ENCODE measurements around the gene SMARCA2.
A peak's percentile ranks its signal among the peaks of the same experiment; 100 is the strongest.

SMARCA2 gene

DNA sequence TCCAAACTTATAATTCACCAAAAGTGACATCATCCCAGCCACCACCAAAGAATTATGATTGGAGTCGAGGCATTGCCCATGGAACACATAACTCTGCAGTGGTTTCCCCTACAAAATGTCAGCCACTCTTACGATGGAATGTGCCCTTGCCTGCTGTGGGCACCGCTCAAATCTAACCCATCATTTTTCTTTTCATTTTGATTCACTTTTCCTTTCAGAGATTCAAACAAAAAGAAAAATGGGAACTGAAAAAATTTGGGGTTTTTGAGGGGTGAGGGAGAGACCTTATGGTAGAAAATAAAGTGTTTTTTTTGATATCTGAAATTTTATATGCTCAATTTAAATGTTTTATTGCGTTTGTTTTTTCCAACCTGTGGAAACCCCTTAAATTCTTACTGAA, 28.1 kb downstream of the SMARCA2 start:
- no peak for DNase-seq

DNA sequence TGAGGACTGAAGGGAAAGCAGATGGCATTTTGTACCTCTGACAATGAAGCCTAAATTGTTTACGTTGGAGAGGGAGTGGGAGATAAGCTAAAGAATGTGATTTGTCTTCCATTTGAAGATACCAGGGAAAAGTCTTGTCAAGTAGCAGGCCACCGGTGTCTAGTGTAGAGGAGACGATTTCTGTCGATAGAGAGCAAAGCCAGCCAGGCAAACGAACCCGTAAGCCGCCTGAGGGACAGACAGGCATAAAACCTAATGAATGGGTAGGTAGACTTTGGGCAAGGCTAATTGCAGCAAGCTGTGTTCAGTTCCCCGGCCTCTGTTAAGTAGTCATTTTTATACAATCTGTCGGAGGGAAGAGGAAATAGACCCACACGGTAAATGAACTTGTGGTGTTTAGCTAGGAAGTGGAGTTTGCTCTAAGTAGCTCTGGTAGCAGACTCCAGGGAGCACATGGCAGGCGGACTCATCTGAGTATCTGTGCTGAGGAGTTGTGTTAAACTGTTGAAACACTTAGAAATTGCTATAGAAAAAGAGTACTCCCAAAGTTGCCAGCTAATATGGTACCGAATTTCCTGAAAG, 28.8 kb downstream of the SMARCA2 start:
- DNase-seq = no peak

DNA sequence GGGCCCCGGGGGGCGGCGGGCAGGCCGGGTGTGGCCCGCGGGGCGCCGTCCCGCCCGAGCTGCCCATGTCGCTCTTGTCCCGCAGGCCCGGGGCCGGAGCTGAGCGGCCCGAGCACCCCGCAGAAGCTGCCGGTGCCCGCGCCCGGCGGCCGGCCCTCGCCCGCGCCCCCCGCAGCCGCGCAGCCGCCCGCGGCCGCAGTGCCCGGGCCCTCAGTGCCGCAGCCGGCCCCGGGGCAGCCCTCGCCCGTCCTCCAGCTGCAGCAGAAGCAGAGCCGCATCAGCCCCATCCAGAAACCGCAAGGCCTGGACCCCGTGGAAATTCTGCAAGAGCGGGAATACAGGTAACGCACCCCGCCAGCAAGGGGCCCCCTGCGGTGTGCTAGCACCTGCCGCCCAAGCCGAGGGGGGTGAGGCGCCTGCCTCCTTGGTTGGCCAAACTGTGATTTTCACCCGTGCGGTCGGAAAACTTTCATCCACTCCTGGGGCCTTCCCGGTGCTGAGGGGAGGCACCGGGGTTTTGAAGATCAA, 32.1 kb downstream of the SMARCA2 start:
- DNase-seq = no peak

DNA sequence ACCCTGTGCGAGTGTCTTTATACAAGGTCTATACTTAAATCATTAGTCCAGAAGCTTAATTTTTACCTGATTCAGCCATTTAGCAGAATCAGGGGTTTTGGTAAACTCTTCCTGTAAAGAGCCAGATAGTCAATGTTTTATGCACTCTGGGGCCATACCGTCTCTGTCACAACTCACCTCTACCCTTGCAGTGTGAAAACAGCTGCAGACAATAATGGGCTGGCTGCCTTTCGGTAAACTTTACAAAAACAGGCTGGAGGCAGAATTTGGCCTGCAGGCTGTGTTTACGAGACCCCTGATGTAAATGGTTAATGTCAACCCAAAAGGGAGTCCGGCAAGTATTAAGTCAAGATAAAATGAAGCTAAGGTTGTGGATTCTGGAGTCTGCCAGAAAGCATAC, 32.8 kb downstream of the SMARCA2 start:
- no peak for DNase-seq

DNA sequence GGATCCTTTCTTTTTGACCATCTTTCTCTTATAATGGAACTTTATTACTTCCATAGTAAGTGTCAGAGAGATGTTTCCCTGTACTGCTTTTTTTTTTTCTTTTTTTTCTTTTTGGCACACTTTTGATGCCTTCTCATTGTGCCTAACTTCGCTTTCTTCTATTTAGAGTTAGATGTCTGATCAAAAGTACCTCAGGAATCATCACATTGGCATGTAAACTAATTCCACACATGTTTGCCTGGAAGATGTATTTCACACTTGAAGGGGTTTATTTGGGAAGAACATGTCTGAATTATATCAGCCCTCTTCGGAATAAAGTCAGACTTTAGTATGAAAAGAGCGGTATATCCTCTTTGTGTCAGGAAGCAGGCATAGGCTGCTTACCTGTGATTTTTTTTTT, 35.1 kb downstream of the SMARCA2 start:
- DNase-seq = no peak

DNA sequence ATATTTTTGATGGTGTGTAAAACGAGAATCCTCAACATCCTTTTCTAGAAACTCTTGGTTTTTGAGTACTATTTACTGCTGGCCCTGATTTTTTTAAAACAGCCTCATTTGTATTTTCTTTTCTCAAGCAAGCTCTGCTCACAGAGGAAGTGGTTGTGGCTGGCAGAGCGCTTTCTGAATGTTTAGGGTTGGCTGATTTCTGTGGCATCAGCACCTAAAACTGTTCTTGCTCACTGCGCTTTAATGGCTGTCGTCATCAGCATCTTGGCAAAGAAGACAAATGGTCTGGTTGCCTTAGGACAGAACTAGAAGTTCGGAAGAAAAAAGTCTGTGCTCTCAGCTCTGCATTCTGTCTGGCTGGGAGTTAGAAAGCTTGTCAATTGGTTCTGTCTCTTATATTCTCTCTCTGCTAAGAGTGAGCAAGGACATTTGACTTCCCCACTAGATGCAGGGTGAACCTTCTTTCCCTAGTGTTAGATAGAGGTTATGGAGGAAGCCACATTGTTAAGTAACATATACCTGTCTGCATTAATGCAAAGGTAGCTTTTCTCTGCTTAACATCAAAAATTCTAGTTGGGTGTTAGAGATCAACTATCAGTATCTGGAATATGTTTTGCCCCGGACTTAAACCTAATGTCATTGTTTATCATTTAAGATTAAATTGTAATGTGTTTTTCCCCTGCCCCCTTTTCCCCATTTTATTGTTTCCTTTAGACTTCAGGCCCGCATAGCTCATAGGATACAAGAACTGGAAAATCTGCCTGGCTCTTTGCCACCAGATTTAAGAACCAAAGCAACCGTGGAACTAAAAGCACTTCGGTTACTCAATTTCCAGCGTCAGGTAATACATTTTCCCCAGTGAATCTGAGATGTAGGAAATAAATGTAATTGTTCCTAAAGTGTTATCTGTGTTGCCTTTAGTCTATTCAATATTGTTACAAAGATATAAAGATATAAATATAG, 39.0 kb downstream of the SMARCA2 start:
- peak; percentile 74 for DNase-seq

DNA sequence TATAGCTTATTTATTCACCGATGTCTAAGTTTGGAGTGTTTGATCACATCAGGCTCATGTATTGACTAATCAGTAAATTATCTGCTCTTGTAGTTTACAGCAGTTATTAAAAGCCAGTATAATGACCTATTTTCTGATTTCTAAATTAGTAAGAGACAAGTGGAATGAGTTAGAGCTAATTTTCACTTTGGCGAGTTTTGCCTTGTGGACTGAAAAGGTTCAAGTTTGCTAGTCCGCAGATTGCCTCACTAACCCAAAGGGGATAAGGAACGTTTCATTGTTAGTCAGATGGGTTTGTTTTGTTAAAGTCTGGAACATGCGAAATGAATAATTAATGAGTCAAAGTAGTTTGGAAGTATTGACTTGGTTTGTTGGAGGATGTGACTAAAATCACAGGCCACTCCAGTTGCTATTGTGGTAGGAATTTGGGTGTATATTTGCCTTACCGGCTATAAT, 40.1 kb downstream of the SMARCA2 start:
- DNase-seq = peak; percentile 23

DNA sequence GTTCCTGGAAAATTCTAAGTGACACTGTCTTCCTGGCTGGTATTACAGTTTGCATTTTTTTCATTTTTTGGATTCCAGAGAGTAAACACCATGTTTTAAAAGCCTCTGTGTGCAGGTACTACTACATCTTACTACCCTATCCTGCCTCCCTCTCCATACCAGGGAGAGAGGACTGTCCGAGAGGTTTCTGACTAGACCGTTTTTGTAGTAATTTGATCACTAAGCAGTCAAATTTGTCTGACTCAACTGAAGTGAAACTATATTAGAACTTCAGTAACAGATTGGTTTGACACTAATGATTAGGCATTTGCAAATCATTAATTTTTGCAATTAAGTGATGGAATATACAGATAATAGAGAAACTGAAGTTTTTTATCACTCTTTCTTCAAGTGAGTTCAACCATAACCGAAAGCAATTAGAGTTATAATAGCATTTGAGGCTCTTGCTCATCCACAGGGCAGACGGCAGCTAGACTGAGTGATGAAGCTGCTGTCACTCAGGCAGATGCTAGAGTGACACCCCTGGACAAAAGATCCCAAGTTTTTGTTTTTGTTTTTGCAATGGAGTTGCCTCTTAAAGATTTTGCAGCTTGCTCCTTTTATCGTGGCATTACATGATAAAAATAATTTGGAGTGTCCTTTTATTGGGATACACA, 44.3 kb downstream of the SMARCA2 start:
- DNase-seq = no peak

DNA sequence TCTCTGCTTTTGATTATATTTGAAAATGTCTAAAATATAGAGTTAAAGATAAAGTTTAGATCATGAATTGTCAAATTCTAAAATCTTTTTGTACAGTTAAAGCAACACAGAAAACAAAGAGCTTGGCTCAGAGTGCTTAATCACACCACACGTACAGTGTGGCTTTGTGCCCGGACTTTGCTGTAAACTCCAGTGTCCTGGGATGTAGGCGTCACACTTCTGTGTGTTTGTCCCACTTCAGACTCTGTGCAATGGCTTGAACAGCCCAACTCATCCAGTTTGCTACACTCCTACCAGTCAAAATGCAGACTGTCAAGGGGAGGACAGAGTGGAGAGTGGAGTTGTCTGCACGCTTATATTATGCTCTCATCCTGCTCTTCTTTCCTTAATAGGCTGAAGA, 45.3 kb downstream of the SMARCA2 start:
- no peak for DNase-seq

DNA sequence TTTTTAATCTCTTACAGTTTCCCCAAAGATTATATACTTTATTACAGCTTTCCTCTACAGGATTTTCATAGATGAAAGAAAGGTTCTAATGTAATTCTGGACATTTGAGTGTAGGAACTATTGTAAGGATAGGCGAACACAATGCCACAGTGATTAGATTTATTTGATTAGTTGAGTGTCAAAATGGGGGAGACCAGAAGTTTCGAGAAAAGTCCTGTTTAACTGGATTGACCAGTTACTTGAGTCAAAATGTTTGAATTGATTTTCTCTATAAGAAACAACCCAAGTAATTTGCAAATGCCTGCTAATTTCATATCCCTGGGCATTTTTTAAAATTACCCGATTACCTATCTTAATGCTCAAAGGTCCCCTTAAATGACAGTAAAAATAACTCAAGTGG, 50.6 kb downstream of the SMARCA2 start:
- no peak for DNase-seq

DNA sequence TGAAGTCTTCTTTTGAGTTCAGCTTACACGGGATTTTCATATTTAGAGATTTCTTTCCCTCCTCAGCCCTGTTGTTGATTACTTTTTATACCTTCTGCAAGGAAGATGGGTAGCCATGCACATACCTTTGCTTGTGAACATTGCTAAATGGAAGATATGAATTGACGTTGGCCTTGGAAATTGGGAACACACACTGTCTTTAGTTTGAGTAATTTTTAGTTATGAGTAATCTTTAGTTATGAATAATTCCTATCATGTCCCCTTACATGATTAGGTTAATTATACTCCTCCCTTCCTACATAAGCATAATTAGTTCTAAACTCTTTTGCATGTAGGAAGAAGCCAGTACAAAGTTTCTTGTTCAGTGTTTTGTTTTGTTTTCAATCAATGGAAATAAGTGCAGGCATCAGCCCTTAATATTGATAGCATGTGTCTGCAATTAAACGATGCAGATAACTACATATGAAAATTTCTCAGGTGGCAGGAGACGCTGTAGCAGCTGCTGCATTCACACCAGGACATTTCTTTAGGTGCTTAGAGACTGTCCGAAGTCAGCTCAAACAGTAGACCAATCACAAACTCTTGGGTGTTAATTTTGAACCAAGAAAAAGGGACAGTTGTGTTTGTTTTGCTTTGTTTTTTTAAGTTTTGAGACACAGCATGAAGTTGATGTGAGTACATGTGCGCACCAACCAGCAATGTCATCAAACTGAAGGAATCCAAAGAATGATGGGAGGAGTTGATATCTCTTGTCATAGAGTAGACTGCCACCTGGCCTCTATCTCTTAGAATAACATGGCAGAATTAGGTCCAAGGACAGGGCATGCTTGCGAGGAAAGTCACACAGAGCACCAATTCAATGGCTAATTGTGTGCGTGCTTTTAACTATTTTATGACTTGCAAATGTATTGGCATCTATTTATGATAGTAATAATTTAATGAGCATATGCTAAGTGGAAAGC, 51.4 kb downstream of the SMARCA2 start:
- no peak for DNase-seq

DNA sequence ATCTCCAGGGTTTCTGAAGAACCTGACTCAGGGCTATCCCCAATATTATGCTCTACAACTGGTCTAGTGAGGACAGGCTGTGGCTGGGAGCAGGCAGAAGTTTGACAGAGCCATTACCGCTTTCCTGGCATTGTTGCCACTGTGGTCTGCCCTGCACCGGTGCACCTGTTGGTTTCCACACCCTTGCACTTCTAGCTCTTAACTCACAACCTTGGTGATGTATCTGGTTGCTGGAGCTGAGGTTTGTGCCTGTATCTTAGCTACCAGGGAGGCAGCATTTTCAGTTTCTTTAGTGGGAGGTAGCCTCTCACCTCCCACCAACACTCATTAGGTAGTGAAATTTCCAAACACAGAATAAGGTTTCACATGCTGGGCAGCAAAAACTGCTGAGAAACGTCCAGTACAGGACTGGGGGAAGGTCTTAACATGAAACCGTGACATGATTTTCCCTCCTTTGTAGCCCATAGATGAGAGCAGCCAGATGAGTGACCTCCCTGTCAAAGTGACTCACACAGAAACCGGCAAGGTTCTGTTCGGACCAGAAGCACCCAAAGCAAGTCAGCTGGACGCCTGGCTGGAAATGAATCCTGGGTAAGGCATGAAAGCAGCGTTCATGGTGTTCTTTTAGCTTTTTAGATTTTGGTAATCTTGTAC, 57.7 kb downstream of the SMARCA2 start:
- no peak for DNase-seq

DNA sequence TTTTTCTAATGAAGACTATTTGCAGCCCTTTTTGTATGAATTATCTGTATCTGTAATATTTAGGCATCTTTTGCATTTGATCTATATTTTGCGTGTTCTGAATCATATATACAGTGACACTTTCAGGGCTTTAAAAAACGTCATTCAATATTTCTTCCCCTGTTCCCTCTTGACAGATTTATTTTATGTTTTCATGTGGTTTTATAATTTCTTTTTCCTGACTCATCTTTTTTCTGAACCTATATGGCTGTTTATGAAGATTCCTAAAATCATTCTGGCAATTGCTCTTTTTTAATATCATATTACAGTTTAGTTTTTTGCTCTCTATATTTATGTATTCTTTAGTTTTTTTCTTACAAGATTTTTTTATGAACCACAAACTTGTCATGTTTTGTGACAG, 67.6 kb downstream of the SMARCA2 start:
- no peak for DNase-seq

DNA sequence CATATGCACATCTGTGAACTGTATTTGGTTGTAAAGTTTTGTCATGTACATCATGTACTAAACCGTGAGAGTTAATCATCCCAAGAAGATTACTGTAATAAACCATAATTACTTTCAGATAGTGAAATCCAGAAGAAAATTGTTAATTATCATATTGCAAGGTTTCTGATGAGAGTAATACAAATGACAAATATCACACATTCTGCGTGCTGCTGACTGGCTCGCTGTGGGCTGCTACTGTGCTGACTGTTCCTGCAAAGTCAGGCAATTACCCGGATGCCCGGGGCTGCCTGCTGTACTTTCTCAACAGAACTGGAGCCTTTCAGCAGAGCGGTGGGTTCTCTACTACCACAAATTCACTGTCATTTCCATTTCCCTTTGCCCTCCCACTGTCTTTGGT, 68.3 kb downstream of the SMARCA2 start:
- DNase-seq = no peak

DNA sequence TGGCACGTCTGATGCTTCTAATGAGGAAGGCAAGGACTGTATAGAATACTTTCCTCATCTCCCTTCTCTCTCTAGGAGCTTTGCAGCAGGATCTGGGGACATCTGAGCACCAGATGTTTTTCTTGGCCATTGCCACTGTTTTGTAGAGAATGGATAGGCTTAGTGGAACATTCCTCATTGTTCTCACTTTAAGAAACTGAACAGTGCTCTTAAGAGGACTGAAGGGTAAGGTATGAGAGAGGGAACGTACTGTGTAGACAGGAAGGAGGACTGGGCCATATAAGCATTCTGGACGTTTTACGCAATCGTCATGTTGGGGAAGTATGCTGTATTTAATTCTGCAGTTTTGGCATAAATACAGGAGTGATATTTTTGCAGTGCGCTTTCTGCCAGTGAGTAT, 70.6 kb downstream of the SMARCA2 start:
- no peak for DNase-seq

DNA sequence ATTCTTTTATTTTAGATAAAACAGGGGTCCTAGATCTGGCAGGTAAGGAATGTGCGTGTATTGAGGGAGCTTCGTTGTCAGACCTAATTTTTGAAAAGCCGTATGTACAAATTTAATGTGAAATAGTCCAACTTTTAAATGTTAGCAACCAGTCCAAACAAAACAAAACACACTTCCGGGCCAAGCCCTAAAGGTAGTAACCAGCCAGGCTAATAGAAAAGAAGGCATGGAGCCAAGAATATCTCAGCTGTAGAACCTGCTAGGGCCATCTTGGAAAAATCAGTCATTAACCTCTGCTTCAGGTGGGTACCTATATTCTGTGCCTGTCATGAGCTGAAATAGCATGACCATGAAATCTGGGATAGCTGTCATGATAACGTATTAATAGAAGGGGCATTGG, 71.0 kb downstream of the SMARCA2 start:
- DNase-seq = no peak

DNA sequence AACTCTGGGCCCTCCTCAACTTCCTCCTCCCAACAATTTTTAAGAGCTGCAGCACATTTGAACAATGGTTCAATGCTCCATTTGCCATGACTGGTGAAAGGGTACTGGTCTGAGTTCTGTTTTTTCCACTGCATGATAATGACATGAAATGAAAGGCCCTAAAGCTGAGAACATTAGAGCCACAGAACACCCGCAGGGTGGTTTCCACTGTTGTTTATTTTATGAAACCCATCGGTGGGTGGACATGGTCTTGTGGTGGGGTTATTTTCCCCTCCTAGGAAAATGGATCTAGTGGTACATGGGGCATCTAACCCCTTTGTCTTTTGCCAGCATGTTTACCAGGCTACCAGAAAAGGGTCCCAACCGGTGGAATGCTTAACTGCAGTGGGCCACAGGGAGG, 71.8 kb downstream of the SMARCA2 start:
- no peak for DNase-seq

DNA sequence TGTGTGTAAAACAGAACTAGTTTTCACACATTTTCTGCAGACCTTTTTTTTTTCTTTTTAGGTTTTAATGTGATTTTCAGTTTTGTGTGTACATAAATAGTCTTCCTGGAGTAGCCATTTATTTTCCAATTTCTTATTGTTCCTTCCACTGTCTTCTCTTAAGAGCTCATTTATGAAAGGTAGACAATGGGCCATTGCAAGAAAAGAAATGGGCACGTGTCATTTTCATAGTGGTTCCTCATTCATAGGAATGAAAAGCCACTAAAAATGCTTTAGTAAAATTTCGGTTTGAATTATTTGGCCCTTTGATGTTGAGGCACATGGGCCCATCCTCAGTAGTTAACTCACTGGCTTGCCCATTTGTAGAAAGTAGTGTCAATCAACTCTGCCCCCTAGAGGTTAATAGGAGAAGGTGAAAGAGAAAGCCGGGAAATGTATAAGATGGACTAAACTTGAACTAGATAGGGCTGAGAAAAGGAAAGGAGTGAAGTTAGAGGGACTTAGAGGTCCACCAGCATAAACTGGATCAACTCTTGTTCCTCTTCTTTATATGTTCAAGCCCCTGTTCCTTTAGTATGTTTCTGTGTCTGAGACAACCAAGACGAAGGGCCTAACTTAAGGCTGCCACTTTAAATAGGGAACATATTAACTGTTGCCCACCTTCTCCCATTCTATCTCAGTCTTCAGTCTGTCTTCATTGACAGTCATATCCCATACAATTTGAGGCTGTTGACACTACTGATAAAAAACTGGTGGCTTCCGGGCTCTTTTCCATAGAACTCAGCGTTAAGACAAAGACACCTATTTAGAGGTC, 72.6 kb downstream of the SMARCA2 start:
- DNase-seq = no peak

DNA sequence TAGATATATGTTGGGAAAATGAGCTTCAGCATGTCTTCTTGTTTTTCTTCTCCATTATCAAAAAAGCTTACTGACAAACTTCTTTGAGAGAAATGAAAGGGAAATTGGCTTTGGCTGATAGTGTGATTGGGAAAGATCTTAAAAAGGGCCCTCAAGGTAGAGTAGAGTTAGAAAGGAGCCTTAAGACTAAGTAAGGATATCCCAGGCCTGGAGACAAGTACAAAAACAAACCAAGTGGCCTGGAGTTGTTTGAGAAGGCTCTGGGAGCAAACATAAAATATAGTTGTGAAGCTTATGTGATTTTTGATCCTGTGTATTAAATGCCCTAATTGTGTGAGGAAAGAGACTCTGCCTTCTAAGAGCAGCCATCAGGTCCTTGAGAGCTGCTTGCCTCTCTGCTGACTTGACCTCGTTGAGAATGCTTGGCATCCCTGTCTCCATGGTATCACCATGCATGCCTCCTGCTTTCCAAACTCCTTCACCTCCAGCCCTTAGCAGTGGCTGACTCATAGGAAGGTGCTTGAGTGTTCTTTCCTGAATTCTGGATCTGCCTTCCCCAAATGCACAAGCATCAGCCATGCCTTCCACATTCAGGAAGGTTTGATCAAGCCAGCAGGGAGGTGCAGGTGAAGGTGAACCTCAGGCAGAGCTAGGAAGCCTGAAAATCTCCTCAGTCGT, 78.9 kb downstream of the SMARCA2 start:
- no peak for DNase-seq

DNA sequence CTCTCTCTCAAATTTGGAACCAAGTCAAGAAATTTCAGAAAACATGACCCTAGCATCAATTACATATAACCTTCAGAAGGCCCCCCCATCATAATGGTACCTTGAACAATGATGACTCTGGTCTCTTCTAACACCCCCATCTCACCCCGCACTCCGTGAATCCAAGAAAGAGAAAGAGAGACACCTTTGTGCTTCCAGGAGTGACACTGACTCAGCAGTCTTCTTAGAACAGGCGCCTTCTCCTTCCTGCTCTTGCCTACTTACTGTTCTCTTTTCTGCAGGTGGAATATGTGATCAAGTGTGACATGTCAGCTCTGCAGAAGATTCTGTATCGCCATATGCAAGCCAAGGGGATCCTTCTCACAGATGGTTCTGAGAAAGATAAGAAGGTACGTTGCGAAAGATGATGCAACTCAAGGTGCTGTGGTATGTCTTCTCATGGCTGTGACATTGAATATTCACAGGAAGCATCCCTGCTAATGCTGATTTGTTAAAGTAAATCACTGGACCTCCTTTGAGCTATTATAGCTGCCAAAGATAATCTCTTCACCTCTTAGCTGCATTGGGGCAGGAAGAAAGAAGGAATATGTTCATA, 81.3 kb downstream of the SMARCA2 start:
- DNase-seq = no peak
